K562 (cell line): ENCODE results near the gene RNU11. TPM values are rescaled to one million over a fixed set of nuclear protein-coding genes. Genes with fewer than 3 reads are reported as not detected.

ENCODE experiments used
- MTF1 ChIP-seq: fragments of 250-450 bp; sonication (Bioruptor Pico); IDR thresholded peaks from 2 replicates; pipeline ENCODE4 v1.9.0; 2021; ENCODE audit warnings: moderate library complexity, mild to moderate bottlenecking, inconsistent platforms, borderline replicate concordance
- SMAD4 ChIP-seq: fragments of 250-450 bp; sonication (Bioruptor Pico); conservative IDR thresholded peaks from 2 replicates; pipeline ENCODE4 v1.8.0; 2021; ENCODE audit warnings: inconsistent platforms, mild to moderate bottlenecking, moderate library complexity
- SMARCC2 ChIP-seq: fragments of 450-650 bp; IDR thresholded peaks from 2 replicates; pipeline ENCODE4 v1.6.1; 2017; ENCODE audit warnings: antibody characterized with exemption, moderate library complexity, mild to moderate bottlenecking, low read depth
- TRIM24 ChIP-seq, 2 experiments: fragments of 450-650 bp; IDR thresholded peaks; 2 replicates each; pipeline ENCODE4 v1.6.1; 2016
- ZNF408 ChIP-seq: fragments of 250-450 bp; sonication (Bioruptor Pico); IDR thresholded peaks from 2 replicates; pipeline ENCODE4 v1.4.0; 2020; ENCODE audit warnings: low read depth, mild to moderate bottlenecking, moderate library complexity
- polyA plus RNA-seq, 8 experiments: library from polyadenylated mRNA; depleted of rRNA in 4 of 8; stranded (reverse) in 5 of 8; unstranded in 3 of 8; fragments of >200 nt; fragmentation: Nextera tagmentation in 2 of 8; fragmentation: Illumina TruSeq in 1 of 8; extraction: Ambion mirVana in 2 of 8; extraction: Trizol in 1 of 8; gene quantifications; 2 replicates each; pipeline versions ENCODE4 v1.2.1 to v1.2.3, GENCODE V29; 2011 to 2014; ENCODE audit warnings: inconsistent platforms in 1 of 8, missing spikeins in 1 of 8
- total RNA-seq, 7 experiments: library from RNA; depleted of rRNA in 6 of 7; stranded (reverse); fragments of >200 nt in 6 of 7; fragmentation: Illumina TruSeq in 2 of 7; extraction: Trizol in 2 of 7; gene quantifications; 2 replicates each; pipeline versions ENCODE4 v1.2.1 to v1.2.3, GENCODE V29; 2011 to 2021; ENCODE audit warnings: low replicate concordance in 1 of 7
- TF ChIP-seq, protein P1 (sequence below): fragments of 150-350 bp; IDR thresholded peaks from 2 replicates; pipeline ENCODE4 v1.6.1; 2014; ENCODE audit warnings: low read depth, mild to moderate bottlenecking, low read length, borderline replicate concordance
- TF ChIP-seq, protein P2 (sequence below): fragments of 450-650 bp; IDR thresholded peaks from 2 replicates; pipeline ENCODE4 v1.6.1; 2016; ENCODE audit warnings: mild to moderate bottlenecking
- TF ChIP-seq, protein P3 (sequence below), 2 experiments: fragments of 450-650 bp in 1 of 2; sonication (generic) in 1 of 2; formaldehyde crosslinking in 1 of 2; IDR thresholded peaks; 2 replicates each; pipeline versions ENCODE4 v1.7.1 to v1.9.0; 2016 to 2022; ENCODE audit warnings: inconsistent platforms in 1 of 2, mild to moderate bottlenecking in 1 of 2, missing genetic modification reagents in 1 of 2

RNU11 gene
- total and polyA plus RNA-seq, 9 of the 15 experiments (the other 6 are each of a cell fraction or from before 2014, with no cell fraction given): not detected

DNA sequence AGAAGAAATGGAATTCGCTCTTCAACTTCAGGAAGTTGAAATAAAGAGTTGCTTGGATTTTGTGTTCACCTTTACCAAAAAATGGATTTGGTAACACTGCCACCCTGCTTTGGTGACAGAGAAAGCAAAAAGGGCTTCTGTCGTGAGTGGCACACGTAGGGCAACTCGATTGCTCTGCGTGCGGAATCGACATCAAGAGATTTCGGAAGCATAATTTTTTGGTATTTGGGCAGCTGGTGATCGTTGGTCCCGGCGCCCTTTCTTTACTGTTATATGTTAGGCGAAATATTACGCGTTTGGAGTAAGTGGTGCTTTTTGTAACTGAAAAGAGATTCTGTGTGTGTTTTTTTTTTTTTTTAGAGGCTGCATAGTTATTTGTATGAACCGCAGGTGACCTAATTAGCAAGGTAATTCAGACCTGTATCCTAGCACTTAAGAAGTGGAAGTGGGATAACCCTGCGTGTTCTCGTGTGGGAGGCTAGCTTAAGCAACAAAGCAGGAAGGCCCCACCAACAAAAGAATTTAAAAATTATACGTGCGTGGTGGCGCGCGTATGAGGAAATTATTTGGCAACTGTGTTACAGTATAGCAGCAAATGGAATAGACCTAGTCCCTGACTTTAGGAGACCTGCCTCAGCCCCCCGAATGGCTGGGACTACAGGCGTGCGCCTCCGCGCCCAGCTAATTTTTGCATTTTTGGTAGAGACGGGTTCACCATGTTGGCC, at the start of gene RNU11 (continued):
- TF ChIP-seq, protein P1, sequence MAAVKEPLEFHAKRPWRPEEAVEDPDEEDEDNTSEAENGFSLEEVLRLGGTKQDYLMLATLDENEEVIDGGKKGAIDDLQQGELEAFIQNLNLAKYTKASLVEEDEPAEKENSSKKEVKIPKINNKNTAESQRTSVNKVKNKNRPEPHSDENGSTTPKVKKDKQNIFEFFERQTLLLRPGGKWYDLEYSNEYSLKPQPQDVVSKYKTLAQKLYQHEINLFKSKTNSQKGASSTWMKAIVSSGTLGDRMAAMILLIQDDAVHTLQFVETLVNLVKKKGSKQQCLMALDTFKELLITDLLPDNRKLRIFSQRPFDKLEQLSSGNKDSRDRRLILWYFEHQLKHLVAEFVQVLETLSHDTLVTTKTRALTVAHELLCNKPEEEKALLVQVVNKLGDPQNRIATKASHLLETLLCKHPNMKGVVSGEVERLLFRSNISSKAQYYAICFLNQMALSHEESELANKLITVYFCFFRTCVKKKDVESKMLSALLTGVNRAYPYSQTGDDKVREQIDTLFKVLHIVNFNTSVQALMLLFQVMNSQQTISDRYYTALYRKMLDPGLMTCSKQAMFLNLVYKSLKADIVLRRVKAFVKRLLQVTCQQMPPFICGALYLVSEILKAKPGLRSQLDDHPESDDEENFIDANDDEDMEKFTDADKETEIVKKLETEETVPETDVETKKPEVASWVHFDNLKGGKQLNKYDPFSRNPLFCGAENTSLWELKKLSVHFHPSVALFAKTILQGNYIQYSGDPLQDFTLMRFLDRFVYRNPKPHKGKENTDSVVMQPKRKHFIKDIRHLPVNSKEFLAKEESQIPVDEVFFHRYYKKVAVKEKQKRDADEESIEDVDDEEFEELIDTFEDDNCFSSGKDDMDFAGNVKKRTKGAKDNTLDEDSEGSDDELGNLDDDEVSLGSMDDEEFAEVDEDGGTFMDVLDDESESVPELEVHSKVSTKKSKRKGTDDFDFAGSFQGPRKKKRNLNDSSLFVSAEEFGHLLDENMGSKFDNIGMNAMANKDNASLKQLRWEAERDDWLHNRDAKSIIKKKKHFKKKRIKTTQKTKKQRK: peak; percentile 65
- TF ChIP-seq, protein P2, sequence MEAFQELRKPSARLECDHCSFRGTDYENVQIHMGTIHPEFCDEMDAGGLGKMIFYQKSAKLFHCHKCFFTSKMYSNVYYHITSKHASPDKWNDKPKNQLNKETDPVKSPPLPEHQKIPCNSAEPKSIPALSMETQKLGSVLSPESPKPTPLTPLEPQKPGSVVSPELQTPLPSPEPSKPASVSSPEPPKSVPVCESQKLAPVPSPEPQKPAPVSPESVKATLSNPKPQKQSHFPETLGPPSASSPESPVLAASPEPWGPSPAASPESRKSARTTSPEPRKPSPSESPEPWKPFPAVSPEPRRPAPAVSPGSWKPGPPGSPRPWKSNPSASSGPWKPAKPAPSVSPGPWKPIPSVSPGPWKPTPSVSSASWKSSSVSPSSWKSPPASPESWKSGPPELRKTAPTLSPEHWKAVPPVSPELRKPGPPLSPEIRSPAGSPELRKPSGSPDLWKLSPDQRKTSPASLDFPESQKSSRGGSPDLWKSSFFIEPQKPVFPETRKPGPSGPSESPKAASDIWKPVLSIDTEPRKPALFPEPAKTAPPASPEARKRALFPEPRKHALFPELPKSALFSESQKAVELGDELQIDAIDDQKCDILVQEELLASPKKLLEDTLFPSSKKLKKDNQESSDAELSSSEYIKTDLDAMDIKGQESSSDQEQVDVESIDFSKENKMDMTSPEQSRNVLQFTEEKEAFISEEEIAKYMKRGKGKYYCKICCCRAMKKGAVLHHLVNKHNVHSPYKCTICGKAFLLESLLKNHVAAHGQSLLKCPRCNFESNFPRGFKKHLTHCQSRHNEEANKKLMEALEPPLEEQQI: peak; percentile 87
- TF ChIP-seq MTF1 (CRISPR knock-in tag) (peak; percentile 87; the same call in 1 of the 2 replicates), ZNF408 (0 out of 2 replicates have a peak, but pooled peaks have one; percentile 62), SMARCC2 (peak; percentile 31; the same call in 1 of the 2 replicates), SMAD4 (peak; percentile 65), TRIM24 (IDR thresholded peaks at IDR 0.05) (peak; percentile 79 to 90)
- TF ChIP-seq, protein P3, sequence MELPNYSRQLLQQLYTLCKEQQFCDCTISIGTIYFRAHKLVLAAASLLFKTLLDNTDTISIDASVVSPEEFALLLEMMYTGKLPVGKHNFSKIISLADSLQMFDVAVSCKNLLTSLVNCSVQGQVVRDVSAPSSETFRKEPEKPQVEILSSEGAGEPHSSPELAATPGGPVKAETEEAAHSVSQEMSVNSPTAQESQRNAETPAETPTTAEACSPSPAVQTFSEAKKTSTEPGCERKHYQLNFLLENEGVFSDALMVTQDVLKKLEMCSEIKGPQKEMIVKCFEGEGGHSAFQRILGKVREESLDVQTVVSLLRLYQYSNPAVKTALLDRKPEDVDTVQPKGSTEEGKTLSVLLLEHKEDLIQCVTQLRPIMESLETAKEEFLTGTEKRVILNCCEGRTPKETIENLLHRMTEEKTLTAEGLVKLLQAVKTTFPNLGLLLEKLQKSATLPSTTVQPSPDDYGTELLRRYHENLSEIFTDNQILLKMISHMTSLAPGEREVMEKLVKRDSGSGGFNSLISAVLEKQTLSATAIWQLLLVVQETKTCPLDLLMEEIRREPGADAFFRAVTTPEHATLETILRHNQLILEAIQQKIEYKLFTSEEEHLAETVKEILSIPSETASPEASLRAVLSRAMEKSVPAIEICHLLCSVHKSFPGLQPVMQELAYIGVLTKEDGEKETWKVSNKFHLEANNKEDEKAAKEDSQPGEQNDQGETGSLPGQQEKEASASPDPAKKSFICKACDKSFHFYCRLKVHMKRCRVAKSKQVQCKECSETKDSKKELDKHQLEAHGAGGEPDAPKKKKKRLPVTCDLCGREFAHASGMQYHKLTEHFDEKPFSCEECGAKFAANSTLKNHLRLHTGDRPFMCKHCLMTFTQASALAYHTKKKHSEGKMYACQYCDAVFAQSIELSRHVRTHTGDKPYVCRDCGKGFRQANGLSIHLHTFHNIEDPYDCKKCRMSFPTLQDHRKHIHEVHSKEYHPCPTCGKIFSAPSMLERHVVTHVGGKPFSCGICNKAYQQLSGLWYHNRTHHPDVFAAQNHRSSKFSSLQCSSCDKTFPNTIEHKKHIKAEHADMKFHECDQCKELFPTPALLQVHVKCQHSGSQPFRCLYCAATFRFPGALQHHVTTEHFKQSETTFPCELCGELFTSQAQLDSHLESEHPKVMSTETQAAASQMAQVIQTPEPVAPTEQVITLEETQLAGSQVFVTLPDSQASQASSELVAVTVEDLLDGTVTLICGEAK (IDR thresholded peaks at IDR 0.05): peak; percentile 48; the same call in 1 of the 2 replicates
- TF ChIP-seq, protein P3 (CRISPR knock-in tag; IDR thresholded peaks at IDR 0.05): peak; percentile 80
